Stomach (tissue), 9 donors: ENCODE results near the gene ITPR2. TPM values are rescaled to one million over a fixed set of nuclear protein-coding genes. Genes with fewer than 3 reads are reported as not detected.
"Not testable (repeated sequence)": the region's sequence is repeated elsewhere in the genome, so short reads cannot be mapped to it uniquely, and the experiment has no call there.

Source experiments
- DNase-seq, 2 donors: peaks; one replicate each; pipeline versions ENCODE4 v3.0.0 to v3.0.0-alpha.2; 2013 to 2019
- H3K27ac ChIP-seq, 5 donors: fragments of 200-600 bp in 4 of 5; sonication (generic) in 4 of 5; one replicate each; pipeline ENCODE4 v1.5.1; 2013 to 2019; ENCODE audit warnings: mild to moderate bottlenecking in 1 of 5, moderate library complexity in 1 of 5
- H3K27me3 ChIP-seq, 3 donors: fragments of 200-600 bp; sonication (generic); one replicate each; pipeline ENCODE4 v1.5.1; 2017 to 2019; ENCODE audit warnings: mixed run types in 1 of 3
- H3K36me3 ChIP-seq, 4 donors: fragments of 200-600 bp; sonication (generic); 1 replicate in 3 of 4; 2 replicates in 1 of 4; pipeline ENCODE4 v1.5.1; 2016 to 2019
- H3K4me1 ChIP-seq, 4 donors: fragments of 200-600 bp; sonication (generic); one replicate each; pipeline ENCODE4 v1.5.1; 2016 to 2019
- H3K4me3 ChIP-seq, 4 donors: fragments of 200-600 bp; sonication (generic) in 3 of 4; one replicate each; pipeline ENCODE4 v1.5.1; 2016 to 2019; ENCODE audit warnings: mild to moderate bottlenecking in 1 of 4
- H3K9me3 ChIP-seq, 4 donors: fragments of 200-600 bp; sonication (generic); one replicate each; pipeline ENCODE4 v1.5.1; 2016 to 2019
- CTCF ChIP-seq, 7 experiments: fragments of 450-650 bp in 4 of 7; fragments of 200-600 bp in 3 of 7; sonication (generic) in 3 of 7; IDR thresholded peaks; one replicate each; pipeline ENCODE4 v1.5.1; 2016 to 2019; ENCODE audit warnings: antibody characterized with exemption in 7 of 7, control low read depth in 2 of 7, mild to moderate bottlenecking in 1 of 7
- EP300 ChIP-seq: sonication (generic); formaldehyde crosslinking; IDR thresholded peaks from one replicate; pipeline ENCODE4 v1.6.1; 2017; ENCODE audit warnings: antibody characterized with exemption
- POLR2A ChIP-seq, 4 donors: fragments of 450-650 bp; IDR thresholded peaks; one replicate each; pipeline ENCODE4 v1.6.1; 2016; ENCODE audit warnings: antibody characterized with exemption in 4 of 4, control low read depth in 2 of 4, mild to moderate bottlenecking in 1 of 4, moderate library complexity in 1 of 4
- POLR2AphosphoS5 ChIP-seq, 3 donors: sonication (generic); formaldehyde crosslinking; IDR thresholded peaks; one replicate each; pipeline ENCODE4 v1.6.1; 2016; ENCODE audit warnings: antibody characterized with exemption in 3 of 3
- WGBS, 5 donors: extraction: QIAGEN DNeasy Blood & Tissue Kit in 3 of 5; methylation state at CpG; one replicate each; pipeline versions ENCODE4 v1.1.5 to v1.1.7; 2013 to 2018; 5-methylcytosine and 5-hydroxymethylcytosine counted together
- intact Hi-C: fragments of 100-400 bp; cut with DNase I; formaldehyde crosslinking; loops from one replicate; pipeline ENCODE4 v1.15.1; 2023; ENCODE audit warnings: low total_unique reads
- polyA plus RNA-seq, 3 donors: library from polyadenylated mRNA; stranded (reverse); fragments of 200-250 nt; gene quantifications; one replicate each; pipeline ENCODE4 v1.2.3, GENCODE V29; 2013
- total RNA-seq, 5 donors: library from RNA; depleted of rRNA; stranded (reverse); fragments of >200 nt; gene quantifications; one replicate each; pipeline versions ENCODE4 v1.1.0 to v1.2.3, GENCODE V29; 2014 to 2016
- donor health status: healthy with polysubstance abuse.
- donor health status: Bipolar disorder and iron deficiency.
- donor health status: healthy.

ITPR2 gene
- total and polyA plus RNA-seq, 8 donors: 1.4 to 172 (median 23.4) TPM

GRCh38 chr12:26786865-26787514, 46.0 kb downstream of the ITPR2 start:
- Histone ChIP-seq H3K4me3 (no peak overlapping the region), H3K9me3 (no peaks in the 10 kb centered on the region), H3K4me1 (peaks cover 24 to 40% (median 35%) of the 10 kb centered on the region in 4 donors), H3K27ac (peak overlapping the region in 3 of 5 donors; percentile 12 to 71 (median 16)), H3K27me3 (no peaks in the 10 kb centered on the region), H3K36me3 (no peaks in the 10 kb centered on the region)
- DNase-seq: no peak
- TF ChIP-seq POLR2AphosphoS5 (IDR thresholded peaks at IDR 0.05) (peak in 1 of 3 donors; percentile 36), POLR2A (IDR thresholded peaks at IDR 0.05) (no peak)
- intact Hi-C loops: no loop called here
- WGBS, 5 donors: 34 to 60% (median 50%) methylated on average over 2 of the region's 2 CpGs

DNA sequence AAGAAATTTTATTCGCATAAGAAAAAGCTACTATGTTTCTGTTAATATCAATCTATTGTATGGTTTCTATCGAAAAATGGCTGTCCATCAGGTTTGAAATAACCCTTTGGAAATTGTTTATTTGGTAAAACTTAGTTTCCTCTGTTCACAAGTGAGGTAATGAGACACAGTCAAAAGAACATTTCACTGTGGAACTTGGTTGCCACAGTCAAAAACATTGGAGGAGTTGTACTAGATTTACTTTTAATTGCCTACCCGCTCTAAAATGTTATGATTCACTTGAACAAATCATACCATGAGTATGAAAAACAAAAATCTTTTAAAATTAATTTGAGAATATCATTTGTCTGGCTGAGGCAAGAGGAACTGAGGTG, 46.5 kb downstream of the ITPR2 start:
- no peak for DNase-seq
- H3K4me3 ChIP-seq: no peak overlapping the region
- WGBS, 5 donors: 79 to 89% (median 87%) methylated on average over 3 of the region's 3 CpGs
- H3K27ac ChIP-seq: peak overlapping the region in 2 of 5 donors; percentile 12 to 71
- no peaks in the 10 kb centered on the region for H3K27me3 ChIP-seq
- H3K9me3 ChIP-seq: no peaks in the 10 kb centered on the region
- peaks cover 22 to 35% (median 30%) of the 10 kb centered on the region in 4 donors for H3K4me1 ChIP-seq
- TF ChIP-seq CTCF (IDR thresholded peaks at IDR 0.05): no peak
- no peak for TF ChIP-seq POLR2A (IDR thresholded peaks at IDR 0.05)
- TF ChIP-seq POLR2AphosphoS5 (IDR thresholded peaks at IDR 0.05): no peak
- no peak for TF ChIP-seq EP300
- H3K36me3 ChIP-seq: no peaks in the 10 kb centered on the region
- intact Hi-C loops: no loop called here

DNA sequence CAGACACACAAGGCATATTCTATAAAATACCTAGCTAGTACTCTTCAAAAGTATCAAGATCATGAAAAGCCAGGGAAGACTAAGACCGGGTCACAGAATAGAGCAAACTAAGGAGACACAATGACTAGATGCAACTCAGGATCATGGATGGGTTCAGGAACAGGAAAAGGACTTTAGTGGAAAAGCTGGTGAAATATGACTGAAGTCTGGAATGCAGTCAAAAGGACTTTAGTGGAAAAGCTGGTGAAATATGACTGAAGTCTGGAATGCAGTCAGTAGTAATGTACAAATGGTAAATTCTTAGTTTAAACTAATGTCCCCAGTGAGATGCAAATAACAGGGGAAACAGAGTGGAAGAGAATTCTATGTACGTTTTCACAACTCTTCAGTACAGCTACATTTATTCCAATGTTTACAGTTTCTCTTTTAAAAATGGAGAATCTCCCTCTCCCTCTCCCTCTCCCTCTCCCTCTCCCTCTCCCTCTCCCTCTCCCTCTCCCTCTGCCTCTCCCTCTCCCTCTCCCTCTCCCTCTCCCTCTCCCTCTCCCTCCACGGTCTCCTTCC, 49.1 kb downstream of the ITPR2 start:
- H3K27ac ChIP-seq, DNase-seq, H3K9me3 ChIP-seq, intact Hi-C loops, H3K27me3 ChIP-seq, H3K36me3 ChIP-seq: not testable (repeated sequence)
- 64 to 93% (median 80%) methylated on average over 2 to 3 of the region's 3 CpGs for WGBS, 5 donors
- Histone ChIP-seq H3K4me3 (peak overlapping the region in 1 of 4 donors; percentile 23), H3K4me1 (peaks cover 12 to 20% (median 16%) of the 10 kb centered on the region in 4 donors)

DNA sequence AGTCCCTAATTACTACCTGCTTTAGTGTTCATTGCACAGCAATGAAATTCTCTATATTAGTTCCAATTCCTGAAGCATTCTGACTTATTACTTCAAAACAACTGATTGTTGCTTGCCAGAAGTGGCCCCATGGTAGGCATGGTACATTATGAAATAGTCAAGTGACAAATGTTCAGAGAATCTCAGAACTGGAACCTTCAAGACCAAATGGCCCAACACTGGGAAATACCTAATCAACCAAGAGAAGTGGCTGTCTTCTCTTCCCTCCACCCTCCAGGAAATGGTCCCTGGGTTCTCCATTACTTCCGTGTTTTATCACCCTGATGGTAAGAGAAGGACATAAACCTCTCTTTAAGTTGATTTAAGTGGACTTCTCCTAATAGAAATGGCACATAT, 49.9 kb downstream of the ITPR2 start:
- no peak overlapping the region for H3K27ac ChIP-seq
- H3K9me3 ChIP-seq: peaks cover 0 to 7% (median under 1%) of the 10 kb centered on the region in 4 donors
- intact Hi-C loops: no loop called here
- H3K27me3 ChIP-seq: no peaks in the 10 kb centered on the region
- peaks cover 12 to 19% (median 15%) of the 10 kb centered on the region in 4 donors for H3K4me1 ChIP-seq
- no peak overlapping the region for H3K4me3 ChIP-seq
- no peak for DNase-seq
- H3K36me3 ChIP-seq: peaks cover 0 to 11% (median 0%) of the 10 kb centered on the region in 4 donors
- no peak for TF ChIP-seq POLR2AphosphoS5 (IDR thresholded peaks at IDR 0.05)
- no peak for TF ChIP-seq CTCF (IDR thresholded peaks at IDR 0.05)
- no peak for TF ChIP-seq EP300
- TF ChIP-seq POLR2A (IDR thresholded peaks at IDR 0.05): no peak
- WGBS, 5 donors: 89 to 93% (median 91%) methylated on average over 1 of the region's 1 CpG

DNA sequence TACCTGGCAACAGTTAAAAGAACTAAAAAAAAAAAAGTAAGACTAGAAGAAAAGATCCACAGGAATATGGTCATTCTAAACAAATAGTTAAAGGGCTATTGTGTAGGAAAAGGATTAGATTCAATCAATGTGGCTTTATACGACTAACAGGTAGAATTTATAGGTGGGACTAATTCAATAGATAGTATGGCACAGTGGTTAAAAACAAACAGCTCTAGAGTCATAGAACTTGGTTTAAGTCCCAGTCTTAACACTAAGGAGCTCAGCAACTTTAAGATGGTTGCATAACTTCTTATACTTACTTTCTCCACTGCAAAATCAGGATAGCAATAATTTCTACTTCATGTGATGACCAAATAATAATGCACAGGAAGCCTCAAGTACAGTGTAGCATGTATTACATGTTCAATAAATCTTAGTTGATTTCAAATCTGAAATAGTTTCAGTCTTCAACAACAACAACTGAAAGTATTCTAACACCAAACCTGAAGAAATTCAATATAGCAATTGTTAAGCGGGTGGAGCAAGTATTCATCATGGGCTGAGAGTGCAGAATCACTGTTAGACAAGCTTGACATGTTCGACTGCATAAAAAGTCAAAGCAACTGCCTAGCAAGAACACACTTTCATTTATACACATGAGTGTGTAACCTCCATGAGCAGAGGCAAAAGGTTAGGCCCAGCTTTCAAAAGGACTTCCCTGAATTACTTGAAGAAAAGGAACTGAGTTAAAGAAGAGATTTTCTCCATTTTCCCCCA, 50.4 kb downstream of the ITPR2 start:
- H3K27ac ChIP-seq: no peak overlapping the region
- no peak for DNase-seq
- H3K4me1 ChIP-seq: peaks cover 10 to 19% (median 12%) of the 10 kb centered on the region in 4 donors
- H3K9me3 ChIP-seq: peaks cover 0 to 13% (median 5%) of the 10 kb centered on the region in 4 donors
- peaks cover 0 to 17% (median 2%) of the 10 kb centered on the region in 4 donors for H3K36me3 ChIP-seq
- WGBS, 5 donors: 71 to 92% (median 86%) methylated on average over 3 of the region's 3 CpGs
- TF ChIP-seq EP300: no peak
- no peak for TF ChIP-seq CTCF (IDR thresholded peaks at IDR 0.05)
- TF ChIP-seq POLR2A (IDR thresholded peaks at IDR 0.05): no peak
- no peaks in the 10 kb centered on the region for H3K27me3 ChIP-seq
- H3K4me3 ChIP-seq: no peak overlapping the region
- intact Hi-C loops: no loop called here
